Activated CD8-positive, alpha-beta T cell treated with anti-CD3 and anti-CD28 coated beads, Interleukin-2, amount 10 ng/mL, durations not matched to agents 7 days and 5 days (primary cell): ENCODE results near the gene RBMS3. TPM values are rescaled to one million over a fixed set of nuclear protein-coding genes. Genes with fewer than 3 reads are reported as not detected.
"Not testable (repeated sequence)": the region's sequence is repeated elsewhere in the genome, so short reads cannot be mapped to it uniquely, and the experiment has no call there.

Experiments
- ATAC-seq: fragments of 150-1000 bp; cut with Tn5 transposase; one replicate; pipeline ENCODE4 v1.10.0; 2021; ENCODE audit warnings: moderate library complexity
- CTCF ChIA-PET: fragments of 350-600 bp; sonication (Branson Sonifier 250); formaldehyde crosslinking; loops from one replicate; lab custom pipeline; 2021; ENCODE audit warnings: antibody characterized with exemption; lab: Charles Lee
- POLR2A ChIA-PET: fragments of 350-600 bp; sonication (Branson Sonifier 250); formaldehyde crosslinking; loops from one replicate; lab custom pipeline; 2021; ENCODE audit warnings: antibody characterized with exemption; lab: Charles Lee
- DNase-seq: peaks from one replicate; pipeline ENCODE4 v3.0.0-alpha.2; 2020
- H3K27ac Mint-ChIP-seq: one replicate; pipeline ENCODE4 v1.8.0; 2021; ENCODE audit warnings: mild to moderate bottlenecking, mixed read lengths
- H3K27me3 Mint-ChIP-seq: one replicate; pipeline ENCODE4 v1.8.0; 2021; ENCODE audit warnings: low read depth, mixed read lengths
- H3K36me3 Mint-ChIP-seq: one replicate; pipeline ENCODE4 v1.8.0; 2021; ENCODE audit warnings: low read depth, mixed read lengths
- H3K4me1 Mint-ChIP-seq: one replicate; pipeline ENCODE4 v1.8.0; 2021; ENCODE audit warnings: low read depth, mixed read lengths
- H3K4me3 Mint-ChIP-seq: one replicate; pipeline ENCODE4 v1.8.0; 2021; ENCODE audit warnings: mild to moderate bottlenecking, mixed read lengths
- H3K9me3 Mint-ChIP-seq: one replicate; pipeline ENCODE4 v1.8.0; 2022; ENCODE audit warnings: mixed read lengths; ENCODE audit not compliant: insufficient read depth
- total RNA-seq, 2 experiments: library from RNA; stranded (reverse); gene quantifications; one replicate each; pipeline ENCODE4 v1.2.3, GENCODE V29; 2021

The RBMS3 gene
- total RNA-seq, 2 experiments from 2014 or later, result 0.11 to 0.29 TPM

GRCh38 chr3:30020380-30020779 lies 739.5 kb downstream of the RBMS3 start:
- CTCF ChIA-PET, result no interaction called here
- Mint-ChIP-seq H3K4me3 (no peak overlapping the region), H3K27ac (no peak overlapping the region), H3K36me3 (no peaks in the 10 kb centered on the region), H3K4me1 (no peaks in the 10 kb centered on the region), H3K9me3 (no peaks in the 10 kb centered on the region), H3K27me3 (peaks cover 18% of the 10 kb centered on the region)
- ATAC-seq (no peak), DNase-seq (no peak)
- POLR2A ChIA-PET, result no interaction called here

GRCh38 chr3:30024466-30024865 lies 743.6 kb downstream of the RBMS3 start:
- Mint-ChIP-seq H3K9me3 (no peaks in the 10 kb centered on the region), H3K27me3 (peaks cover 17% of the 10 kb centered on the region), H3K4me1 (no peaks in the 10 kb centered on the region), H3K4me3 (no peak overlapping the region), H3K27ac (no peak overlapping the region), H3K36me3 (no peaks in the 10 kb centered on the region)
- CTCF ChIA-PET, result interaction anchor here (0.6 to 1.0 kb wide), 2 partner anchors 18 to 356 kb away, joined by 3 to 5 read pairs; no protein-coding TSS in a partner anchor
- POLR2A ChIA-PET, result no interaction called here
- DNase-seq (no peak), ATAC-seq (no peak)

GRCh38 chr3:30026851-30027250 lies 746.0 kb downstream of the RBMS3 start:
- Mint-ChIP-seq H3K27ac (no peak overlapping the region), H3K4me3 (no peak overlapping the region), H3K9me3 (no peaks in the 10 kb centered on the region), H3K36me3 (no peaks in the 10 kb centered on the region), H3K4me1 (no peaks in the 10 kb centered on the region), H3K27me3 (peaks cover 13% of the 10 kb centered on the region)
- POLR2A ChIA-PET, result no interaction called here
- ATAC-seq (no peak), DNase-seq (no peak)
- CTCF ChIA-PET, result interaction anchor here (1.2 kb wide), 1 partner anchor 11 kb away, joined by 3 read pairs; no protein-coding TSS in a partner anchor

GRCh38 chr3:30034246-30034991 lies 753.5 kb downstream of the RBMS3 start:
- no peak for DNase-seq
- ChIA-PET POLR2A (no interaction called here), CTCF (no interaction called here)
- no peaks in the 10 kb centered on the region for H3K36me3 Mint-ChIP-seq
- peaks cover 17% of the 10 kb centered on the region for H3K27me3 Mint-ChIP-seq
- H3K4me3 Mint-ChIP-seq, result no peak overlapping the region
- no peak overlapping the region for H3K27ac Mint-ChIP-seq
- no peak for ATAC-seq
- no peaks in the 10 kb centered on the region for H3K4me1 Mint-ChIP-seq
- H3K9me3 Mint-ChIP-seq, result no peaks in the 10 kb centered on the region

GRCh38 chr3:30035935-30036567 lies 755.2 kb downstream of the RBMS3 start:
- Mint-ChIP-seq H3K36me3 (no peaks in the 10 kb centered on the region), H3K4me1 (no peaks in the 10 kb centered on the region), H3K9me3 (no peaks in the 10 kb centered on the region), H3K27me3 (peaks cover 21% of the 10 kb centered on the region), H3K4me3 (no peak overlapping the region), H3K27ac (no peak overlapping the region)
- DNase-seq (no peak), ATAC-seq (no peak)
- ChIA-PET POLR2A (no interaction called here), CTCF (no interaction called here)

- Mint-ChIP-seq H3K4me1 (no peaks in the 10 kb centered on the region), H3K36me3 (no peaks in the 10 kb centered on the region), H3K4me3 (no peak overlapping the region), H3K27me3 (peaks cover 20% of the 10 kb centered on the region), H3K9me3 (no peaks in the 10 kb centered on the region), H3K27ac (no peak overlapping the region)
- ChIA-PET POLR2A (no interaction called here), CTCF (interaction anchor here (0.9 to 4.2 kb wide), 5 partner anchors 26 to 711 kb away, joined by 4 to 76 read pairs (median 21); no protein-coding TSS in a partner anchor)
- ATAC-seq (no peak), DNase-seq (no peak)
Measured at GRCh38 chr3:30040126-30040525, 759.3 kb downstream of the RBMS3 start.

GRCh38 chr3:30041481-30041880 lies 760.6 kb downstream of the RBMS3 start:
- POLR2A ChIA-PET, DNase-seq, H3K4me1 Mint-ChIP-seq, H3K27ac Mint-ChIP-seq, ATAC-seq, H3K36me3 Mint-ChIP-seq, H3K4me3 Mint-ChIP-seq, H3K9me3 Mint-ChIP-seq: not testable (repeated sequence)
- CTCF ChIA-PET, result interaction anchor here (0.9 to 4.2 kb wide), 11 partner anchors 9 to 720 kb away, joined by 3 to 76 read pairs (median 4); no protein-coding TSS in a partner anchor
- peaks cover 15% of the 10 kb centered on the region for H3K27me3 Mint-ChIP-seq

GRCh38 chr3:30042274-30042859 lies 761.5 kb downstream of the RBMS3 start:
- ATAC-seq (peak; percentile 67), DNase-seq (peak; percentile 75)
- Mint-ChIP-seq H3K4me3 (no peak overlapping the region), H3K36me3 (no peaks in the 10 kb centered on the region), H3K4me1 (no peaks in the 10 kb centered on the region), H3K9me3 (no peaks in the 10 kb centered on the region), H3K27ac (no peak overlapping the region), H3K27me3 (peaks cover 15% of the 10 kb centered on the region)
- ChIA-PET CTCF (interaction anchor here (0.7 to 4.2 kb wide), 33 partner anchors 10 to 1077 kb away, joined by 3 to 76 read pairs (median 4); no protein-coding TSS in a partner anchor), POLR2A (no interaction called here)

GRCh38 chr3:30042916-30043555 lies 762.2 kb downstream of the RBMS3 start:
- DNase-seq (no peak), ATAC-seq (no peak)
- CTCF ChIA-PET, result interaction anchor here (0.7 to 4.2 kb wide), 33 partner anchors 11 to 1077 kb away, joined by 3 to 76 read pairs (median 4); no protein-coding TSS in a partner anchor
- POLR2A ChIA-PET, result no interaction called here
- no peaks in the 10 kb centered on the region for H3K4me1 Mint-ChIP-seq
- no peaks in the 10 kb centered on the region for H3K36me3 Mint-ChIP-seq
- no peak overlapping the region for H3K27ac Mint-ChIP-seq
- H3K9me3 Mint-ChIP-seq, result no peaks in the 10 kb centered on the region
- H3K27me3 Mint-ChIP-seq, result peaks cover 15% of the 10 kb centered on the region
- H3K4me3 Mint-ChIP-seq, result no peak overlapping the region

- Mint-ChIP-seq H3K36me3 (no peaks in the 10 kb centered on the region), H3K27ac (no peak overlapping the region), H3K27me3 (peaks cover 13% of the 10 kb centered on the region), H3K4me1 (no peaks in the 10 kb centered on the region), H3K4me3 (no peak overlapping the region), H3K9me3 (no peaks in the 10 kb centered on the region)
- no peak for DNase-seq
- ChIA-PET CTCF (no interaction called here), POLR2A (no interaction called here)
- no peak for ATAC-seq
Measured at GRCh38 chr3:30044515-30044914, 763.6 kb downstream of the RBMS3 start.

- CTCF ChIA-PET, result interaction anchor here (1.2 kb wide), 1 partner anchor 151 kb away, joined by 3 read pairs; no protein-coding TSS in a partner anchor
- ATAC-seq (no peak), DNase-seq (no peak)
- no peak overlapping the region for H3K27ac Mint-ChIP-seq
- POLR2A ChIA-PET, result no interaction called here
- H3K36me3 Mint-ChIP-seq, result no peaks in the 10 kb centered on the region
- no peaks in the 10 kb centered on the region for H3K4me1 Mint-ChIP-seq
- peaks cover 4% of the 10 kb centered on the region for H3K27me3 Mint-ChIP-seq
- H3K9me3 Mint-ChIP-seq, result no peaks in the 10 kb centered on the region
- no peak overlapping the region for H3K4me3 Mint-ChIP-seq
Measured at GRCh38 chr3:30048431-30048830, 767.6 kb downstream of the RBMS3 start.
